GM13977 (cell line): ENCODE data around the gene ADAM30.

ENCODE experiments used
- DNase-seq: peaks from one replicate; pipeline ENCODE4 v3.0.0; 2012; ENCODE audit warnings: low spot score
- CTCF ChIP-seq: IDR thresholded peaks from 2 replicates; pipeline ENCODE4 v1.5.1; 2012; ENCODE audit warnings: mild to moderate bottlenecking, control low read depth; ENCODE audit not compliant: insufficient read depth; ENCODE audit errors: extremely low read depth, missing control alignments
- in situ Hi-C: fragments of 300-500 bp; cut with MboI; formaldehyde crosslinking; loops from one replicate; pipeline ENCODE4 v1.12.0; 2022; ENCODE audit warnings: low sequenced_read_pairs, low pct_unique_long_range_greater_than_20kb, mixed read lengths, inconsistent platforms; ENCODE audit not compliant: unreplicated experiment

The ADAM30 gene

GRCh38 chr1:119896303-119896702, at the start of gene ADAM30:
ADAM30 (minus strand) TSS chr1:119896515; CDS start chr1:119896336, 179 bp downstream.
- in situ Hi-C loops: no loop called here
- no peak for TF ChIP-seq CTCF
- no peak for DNase-seq

- in situ Hi-C loops: no loop called here
- DNase-seq: no peak
- no peak for TF ChIP-seq CTCF
Observed at GRCh38 chr1:119943216-119943615, 46.9 kb upstream of the ADAM30 start.

GRCh38 chr1:119941392-119941791, 45.1 kb upstream of the ADAM30 start:
- no peak for TF ChIP-seq CTCF
- in situ Hi-C loops: no loop called here
- no peak for DNase-seq

GRCh38 chr1:119940697-119941096, 44.4 kb upstream of the ADAM30 start:
- in situ Hi-C loops: no loop called here
- no peak for DNase-seq

GRCh38 chr1:119937198-119937597, 40.9 kb upstream of the ADAM30 start:
- TF ChIP-seq CTCF: no peak
- no peak for DNase-seq
- in situ Hi-C loops: no loop called here

More at GRCh38 chr1:119940697-119941096, 44.4 kb upstream of the ADAM30 start:
- no peak for TF ChIP-seq CTCF

GRCh38 chr1:119935915-119936314, 39.6 kb upstream of the ADAM30 start:
- TF ChIP-seq CTCF: no peak
- in situ Hi-C loops: no loop called here
- DNase-seq: no peak

- DNase-seq: no peak
- in situ Hi-C loops: no loop called here
- no peak for TF ChIP-seq CTCF
Observed at GRCh38 chr1:119935373-119935772, 39.1 kb upstream of the ADAM30 start.
